GM21367 (cell line): ENCODE measurements around the gene GSDME.

Experiments used
- ATAC-seq: cut with Tn5 transposase; IDR thresholded peaks from one replicate; pipeline ENCODE4 v1.9.1; 2021; ENCODE audit not compliant: unreplicated experiment

The GSDME gene

DNA sequence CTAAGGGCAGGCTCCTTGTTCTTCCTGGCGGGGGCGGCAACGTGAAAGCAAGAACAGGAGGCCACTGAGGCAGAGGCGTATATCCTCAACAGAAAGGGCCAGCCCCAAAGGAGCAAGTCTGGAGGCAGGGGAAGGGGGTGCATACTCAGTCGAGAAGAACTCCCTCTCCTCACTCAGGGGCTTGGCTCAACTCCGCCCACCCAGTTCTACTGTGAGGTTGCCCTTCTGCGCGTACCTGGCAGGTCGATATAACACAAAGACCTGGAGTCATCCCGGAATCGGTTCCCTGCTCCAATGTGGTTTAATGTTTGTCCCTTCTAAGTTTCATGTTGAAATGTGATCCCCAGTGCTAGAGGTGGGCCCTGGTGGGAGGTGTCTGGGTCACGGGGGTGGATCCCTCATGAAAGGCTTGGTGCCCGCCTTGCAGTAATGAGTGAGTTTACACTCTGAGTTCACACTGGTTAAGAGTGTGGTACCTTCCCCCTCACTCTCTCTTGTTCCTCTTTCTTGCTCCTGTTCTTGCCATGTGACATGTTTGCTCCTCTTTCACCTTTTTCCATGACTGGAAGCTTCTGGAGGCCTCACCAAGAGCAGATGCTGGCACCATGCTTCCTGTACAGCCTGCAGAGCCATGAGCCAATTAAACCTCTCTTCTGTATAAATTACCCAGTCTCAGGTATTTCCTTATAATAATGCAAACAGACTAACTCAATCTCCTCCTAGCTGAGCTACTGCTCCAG, 32.6 kb downstream of the GSDME start:
- ATAC-seq = no peak

DNA sequence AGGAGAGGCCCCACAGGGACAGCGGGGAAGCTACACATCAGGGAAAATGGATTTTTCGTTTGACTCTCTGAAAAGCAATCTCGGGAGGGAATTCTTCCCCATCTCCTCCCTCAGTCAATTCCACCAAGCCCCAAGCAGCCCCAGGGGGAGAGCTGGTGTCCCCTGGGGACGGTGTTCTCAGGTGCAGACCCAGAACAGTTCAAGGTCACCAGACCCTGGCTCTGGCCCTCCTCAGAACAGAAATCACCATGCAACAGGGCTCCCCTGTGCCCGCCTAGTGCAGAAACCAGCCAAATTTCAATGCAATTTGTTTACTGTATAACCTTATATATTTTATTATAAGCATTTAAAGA, 34.1 kb downstream of the GSDME start:
- ATAC-seq = no peak

DNA sequence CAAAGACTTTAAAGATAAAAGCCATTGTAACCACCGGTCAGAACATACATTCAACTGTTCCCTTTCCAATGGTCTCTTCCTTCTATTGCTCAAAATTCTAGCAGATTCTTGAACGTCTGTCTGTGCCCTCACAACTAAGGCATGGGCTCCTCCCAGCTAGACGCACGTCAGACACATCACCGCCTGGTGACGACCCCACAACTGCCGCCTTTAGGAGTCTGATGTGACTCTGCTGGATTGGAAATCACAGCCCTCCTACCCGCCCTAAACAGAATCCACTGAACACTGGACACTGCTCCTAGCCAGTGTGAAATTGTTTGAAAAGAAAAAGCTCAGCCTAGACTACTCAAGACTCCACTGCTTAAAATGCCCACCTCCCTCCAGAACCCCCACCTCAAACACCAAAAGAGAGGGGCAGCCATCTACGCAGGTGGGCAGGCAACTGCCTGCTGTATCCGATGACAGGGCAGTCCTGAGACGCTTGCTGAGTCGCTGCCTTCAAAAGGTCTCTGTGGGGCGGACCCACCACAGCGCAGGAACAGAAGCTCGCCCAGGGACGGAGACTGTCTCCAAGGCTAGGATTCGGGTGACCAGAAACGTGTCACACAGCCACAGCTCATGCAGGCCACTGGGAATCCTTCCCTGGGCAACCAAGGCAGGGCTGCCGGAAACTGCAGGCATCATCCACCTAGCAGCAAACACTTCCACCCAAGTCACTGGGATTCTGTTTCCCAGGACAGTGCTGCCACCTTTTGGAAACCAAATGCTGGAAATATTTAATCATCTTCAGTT, 34.7 kb downstream of the GSDME start:
- ATAC-seq = no peak

- no peak for ATAC-seq
These were observed 35.7 kb downstream of the GSDME start for GRCh38 chr7:24721481-24722001.

- ATAC-seq = no peak
These were observed 37.0 kb downstream of the GSDME start for GRCh38 chr7:24720283-24720682.

- peak; percentile 54 for ATAC-seq
These were observed 38.2 kb downstream of the GSDME start for GRCh38 chr7:24718977-24719491.

GRCh38 chr7:24718431-24718831, 38.8 kb downstream of the GSDME start:
- no peak for ATAC-seq

DNA sequence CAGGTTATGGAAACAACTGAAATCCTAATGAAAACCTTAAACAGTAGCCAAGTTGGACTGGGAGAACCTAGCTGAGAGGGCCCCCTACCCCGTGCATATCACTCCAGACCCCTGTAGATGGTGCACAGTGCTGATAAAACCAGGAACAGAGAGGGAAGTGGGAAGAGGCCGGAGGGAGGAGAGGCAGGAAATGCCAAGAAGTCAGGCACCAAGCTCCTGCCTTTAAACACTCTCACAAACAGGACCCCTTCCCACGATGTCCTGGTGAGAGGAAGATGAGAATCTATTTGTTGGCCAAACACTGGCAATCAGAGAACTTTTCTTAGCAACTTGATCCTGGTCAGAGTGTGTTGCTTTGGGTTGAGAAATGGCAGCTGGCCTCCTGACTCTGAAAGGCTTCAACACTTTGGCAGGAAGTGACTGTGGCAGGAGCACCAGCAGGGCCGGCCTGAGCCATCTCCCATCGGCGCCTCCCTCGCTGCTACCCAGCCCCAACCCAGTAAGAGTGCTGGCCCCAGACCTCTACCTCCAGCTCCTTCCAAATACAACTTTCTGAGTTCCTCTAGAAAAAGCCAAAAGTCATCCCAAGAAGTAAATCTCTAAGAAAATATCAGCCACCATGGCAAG, 39.5 kb downstream of the GSDME start:
- ATAC-seq = no peak

DNA sequence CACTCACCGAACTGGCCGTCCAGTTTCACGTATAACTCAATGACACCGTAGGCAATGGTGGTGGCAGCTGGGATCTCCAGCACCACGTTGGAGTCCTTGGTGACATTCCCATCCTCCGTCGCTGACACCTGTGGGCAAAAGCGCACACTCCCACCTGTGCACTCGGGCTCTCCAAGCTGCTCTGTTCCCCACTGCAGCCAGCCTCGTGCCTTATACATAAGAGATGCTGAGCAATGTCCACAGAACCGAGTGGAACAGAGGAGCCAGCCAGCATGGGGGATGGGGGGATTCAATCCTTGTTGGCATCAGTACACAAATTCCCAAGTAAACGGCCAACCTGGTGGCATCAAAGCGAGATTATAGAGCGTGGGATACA, 40.0 kb downstream of the GSDME start:
- ATAC-seq = no peak

DNA sequence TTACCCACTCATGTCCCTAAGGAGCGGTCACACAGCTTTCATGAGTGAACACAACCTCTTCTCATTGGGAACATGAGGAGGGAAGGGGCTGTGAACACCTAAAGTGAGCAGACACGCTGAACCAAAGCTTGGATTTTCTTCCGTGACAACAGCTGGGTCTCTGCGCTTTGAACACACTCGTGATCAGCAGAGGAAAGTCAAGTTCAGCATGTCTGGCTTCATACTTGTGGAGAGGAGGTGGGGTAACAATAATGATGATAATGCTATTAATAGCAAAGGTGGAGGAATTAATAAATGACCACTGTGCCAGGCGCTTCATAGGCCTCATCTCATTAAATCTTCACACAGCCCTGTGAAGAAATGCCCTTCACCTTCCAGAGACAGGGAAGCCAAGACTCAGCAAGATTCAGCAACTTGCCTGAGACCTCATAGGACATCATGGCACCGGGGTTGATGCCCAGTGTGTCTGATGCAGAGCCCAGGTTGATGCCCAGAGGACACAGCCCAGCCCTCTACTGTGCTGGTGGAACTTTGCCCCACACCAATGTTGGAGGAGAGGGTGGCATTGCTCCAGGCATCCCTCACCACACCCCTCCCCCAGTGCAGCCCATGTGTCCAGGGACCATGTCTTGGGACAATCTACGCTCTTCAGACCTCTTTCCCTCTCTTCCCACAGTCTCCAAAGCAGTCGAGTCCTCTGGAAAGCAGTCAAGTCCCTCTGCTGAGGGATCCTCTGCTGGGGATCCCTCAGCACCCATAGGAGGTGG, 40.6 kb downstream of the GSDME start:
- ATAC-seq = no peak

DNA sequence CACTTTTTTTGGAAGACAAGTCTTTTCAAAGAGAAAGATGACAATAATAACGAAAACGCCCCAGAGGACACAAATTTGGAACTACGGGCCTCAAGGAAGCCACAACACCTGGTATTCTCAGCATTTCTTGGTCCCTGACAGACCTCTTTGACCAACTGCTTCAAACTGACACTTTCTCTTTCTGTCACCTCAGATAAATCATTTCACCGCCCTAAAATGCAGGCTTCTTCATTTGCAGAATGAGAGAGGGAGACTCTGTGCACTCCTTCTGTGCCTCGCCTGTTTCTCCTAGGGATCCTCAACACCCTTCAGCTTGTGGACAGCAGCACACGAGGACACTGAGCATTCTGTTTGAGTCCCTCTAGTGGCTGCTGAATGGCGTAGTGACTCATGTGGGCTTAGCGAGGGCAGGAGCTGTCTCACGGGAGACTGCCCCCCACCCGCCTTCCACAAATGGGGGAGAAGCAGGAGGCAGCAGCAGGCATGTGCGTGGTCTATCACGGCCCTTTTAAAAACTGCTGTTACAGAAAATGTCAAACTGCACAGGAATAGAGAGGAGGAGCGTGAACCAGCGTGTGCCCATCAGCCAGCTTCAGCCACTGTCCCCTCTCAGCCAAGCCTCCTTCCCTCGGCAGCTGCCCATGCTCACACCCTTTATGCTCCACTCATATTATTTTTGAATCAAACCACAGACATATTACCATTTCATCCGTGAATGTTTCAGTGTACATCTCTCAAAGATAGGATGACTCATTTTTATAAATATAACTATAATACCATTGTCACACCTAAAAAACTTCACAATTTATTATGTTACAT, 41.4 kb downstream of the GSDME start:
- peak; percentile 29 for ATAC-seq

- no peak for ATAC-seq
These were observed 42.1 kb downstream of the GSDME start for GRCh38 chr7:24715171-24715570.

- no peak for ATAC-seq
These were observed 42.6 kb downstream of the GSDME start for GRCh38 chr7:24714676-24715010.

DNA sequence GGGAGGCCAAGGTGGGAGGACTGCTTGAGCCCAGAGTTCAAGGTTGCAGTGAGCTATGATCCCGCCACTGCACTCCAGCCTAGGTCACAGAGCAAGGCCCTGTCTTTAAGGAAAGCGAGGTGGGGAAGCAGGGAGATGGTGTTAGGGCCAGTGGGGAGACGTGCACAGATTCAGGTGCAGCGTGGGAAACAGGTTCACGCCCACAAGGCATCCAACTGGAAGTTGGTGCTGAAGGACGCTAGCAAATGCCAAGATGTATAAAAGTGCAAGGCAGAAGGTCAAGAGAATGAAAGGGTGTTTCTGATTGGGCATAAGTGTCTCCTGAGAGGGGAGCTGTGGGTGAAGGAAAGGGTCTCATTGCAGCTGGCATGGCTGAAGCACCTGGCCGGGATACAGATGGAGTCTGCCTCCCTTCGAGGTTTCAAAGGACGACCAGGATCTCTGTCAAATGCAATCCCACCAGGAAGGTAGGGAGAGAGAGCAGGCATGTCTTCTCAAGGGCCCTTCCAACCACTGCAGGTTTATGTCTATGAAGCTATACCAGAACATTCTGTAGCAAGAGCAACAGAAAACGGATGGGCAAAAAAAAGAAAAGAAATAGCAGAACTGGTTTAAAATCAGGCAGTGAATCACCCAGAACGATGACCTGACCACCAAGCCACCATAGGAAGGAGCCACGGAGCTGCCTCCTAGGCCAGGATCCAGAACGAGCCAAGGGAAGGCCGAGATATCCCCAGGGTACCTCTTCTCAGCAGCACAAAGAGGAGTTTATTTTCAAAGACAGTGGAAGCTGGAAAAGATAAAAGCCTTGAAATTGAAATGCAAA, 43.2 kb downstream of the GSDME start:
- no peak for ATAC-seq

GRCh38 chr7:24713039-24713793, 44.0 kb downstream of the GSDME start:
- no peak for ATAC-seq

DNA sequence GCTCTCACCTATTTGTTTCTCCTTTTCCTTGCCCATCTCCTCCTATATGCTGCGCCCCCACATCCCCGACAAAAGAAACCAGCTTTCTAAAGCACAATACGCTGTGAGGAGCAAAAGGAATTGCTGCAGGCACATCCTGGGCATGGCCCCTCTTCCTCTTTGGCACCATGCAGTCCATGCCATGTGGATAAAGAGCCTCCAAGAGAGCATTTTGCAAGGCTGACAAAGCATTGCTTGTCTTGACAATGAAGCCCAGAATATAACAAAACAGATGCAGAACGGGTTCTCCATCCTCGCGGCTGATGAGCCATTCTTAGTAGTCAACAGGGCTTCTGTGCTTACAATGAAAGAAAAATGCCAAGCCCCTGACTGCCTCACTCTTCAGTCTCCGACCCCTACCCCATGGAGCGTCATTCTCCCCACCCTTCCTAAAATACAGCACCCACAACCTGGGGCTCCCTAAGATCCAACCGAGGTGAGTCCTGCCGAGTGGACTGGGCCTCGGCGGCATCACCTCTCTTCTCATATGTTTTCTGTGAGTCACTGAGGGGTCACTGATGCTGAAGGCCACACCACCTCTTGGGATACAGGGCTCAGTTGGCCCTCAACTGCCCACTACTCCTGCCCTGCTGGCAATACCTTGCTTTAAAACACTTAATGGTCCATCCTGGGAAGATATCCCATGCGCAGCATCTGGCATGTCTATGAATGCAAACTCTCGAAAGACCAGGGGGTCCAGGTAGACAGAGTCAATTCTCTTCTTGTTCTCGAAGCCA, 47.5 kb downstream of the GSDME start:
- no peak for ATAC-seq

- no peak for ATAC-seq
These were observed 48.2 kb downstream of the GSDME start for GRCh38 chr7:24709051-24709450.
